ENCODE data around the gene MEIS1.

- TF ChIP-seq CTCF (conservative IDR thresholded peaks at IDR 0.05; ENCODE audit: low read depth, low read length) (no peak), EZH2 (IDR thresholded peaks at IDR 0.05; ENCODE audit: low read length, unreplicated experiment) (no peak)
Measured at GRCh38 chr2:66569321-66569851, 134.5 kb downstream of the MEIS1 start.
